Prostate gland (tissue), 2 donors: ENCODE data around the gene LAT. TPM values are rescaled to one million over a fixed set of nuclear protein-coding genes. Genes with fewer than 3 reads are reported as not detected.

Experiments
- DNase-seq: peaks from one replicate; pipeline ENCODE4 v3.0.0-alpha.2; 2019; ENCODE audit warnings: low spot score
- H3K27ac ChIP-seq, 2 donors: fragments of 200-600 bp; sonication (generic); 2 replicates each; pipeline ENCODE4 v1.5.1; 2017 to 2019
- H3K27me3 ChIP-seq: fragments of 200-600 bp; sonication (generic); replicated peaks from 2 replicates; pipeline ENCODE4 v1.5.1; 2019; ENCODE audit not compliant: insufficient read depth
- H3K36me3 ChIP-seq, 2 donors: fragments of 200-600 bp; sonication (generic); 1 replicate in 1 of 2; 2 replicates in 1 of 2; pipeline versions ENCODE4 v1.5.1 to v1.8.1; 2017 to 2019
- H3K4me1 ChIP-seq: fragments of 200-600 bp; sonication (generic); replicated peaks from 2 replicates; pipeline ENCODE4 v1.5.1; 2019
- H3K4me3 ChIP-seq, 2 donors: fragments of 200-600 bp; sonication (generic); 2 replicates each; pipeline ENCODE4 v1.5.1; 2017 to 2019
- H3K9me3 ChIP-seq: fragments of 200-600 bp; sonication (generic); 2 replicates; pipeline ENCODE4 v1.5.1; 2017
- CTCF ChIP-seq, 4 experiments: fragments of 200-600 bp in 2 of 4; fragments of 450-650 bp in 2 of 4; sonication (generic) in 2 of 4; IDR thresholded peaks; 1 replicate in 3 of 4; 2 replicates in 1 of 4; pipeline ENCODE4 v1.5.1; 2016 to 2019; ENCODE audit warnings: antibody characterized with exemption in 4 of 4, mild to moderate bottlenecking in 2 of 4, moderate library complexity in 2 of 4
- POLR2A ChIP-seq: fragments of 450-650 bp; IDR thresholded peaks from one replicate; pipeline ENCODE4 v1.6.1; 2016; ENCODE audit warnings: antibody characterized with exemption, mild to moderate bottlenecking
- POLR2AphosphoS5 ChIP-seq: sonication (generic); formaldehyde crosslinking; IDR thresholded peaks from one replicate; pipeline ENCODE4 v1.6.1; 2017; ENCODE audit warnings: antibody characterized with exemption
- WGBS: methylation state at CpG from one replicate; pipeline ENCODE4 v1.1.5; 2018; 5-methylcytosine and 5-hydroxymethylcytosine counted together
- intact Hi-C: fragments of 100-400 bp; cut with DNase I; formaldehyde crosslinking; loops from one replicate; pipeline ENCODE4 v1.14.2; 2022
- total RNA-seq, 2 donors: library from RNA; depleted of rRNA; stranded (reverse); fragments of >200 nt; gene quantifications; one replicate each; pipeline ENCODE4 v1.1.0, GENCODE V29; 2016

LAT gene
- total RNA-seq, 2 donors from 2014 or later: 4.7 to 5.7 TPM

- H3K27ac ChIP-seq: peak within 1 kb of the TSS; percentile 62 to 76
- no peaks in the 10 kb centered on the region for H3K9me3 ChIP-seq
- H3K4me3 ChIP-seq: peak within 1 kb of the TSS; percentile 73 to 97
- H3K4me1 ChIP-seq: no peaks in the 10 kb centered on the region
- H3K36me3 ChIP-seq: no peaks in the 10 kb centered on the region
- peak; percentile 73 for TF ChIP-seq POLR2A
- TF ChIP-seq CTCF (IDR thresholded peaks at IDR 0.05): peak in 1 of 4 experiments; percentile 2
- peak; percentile 99 for TF ChIP-seq POLR2AphosphoS5
- no peaks in the 10 kb centered on the region for H3K27me3 ChIP-seq
- 1% methylated on average over 78 of the region's 79 CpGs for WGBS
- intact Hi-C loops: no loop called here
- peak; percentile 100 for DNase-seq
Observed at GRCh38 chr16:28950648-28951409, 34.0 kb upstream of the LAT start, which contains the start of gene NFATC2IP. Gene NFATC2IP (plus strand): TSS chr16:28950937. CDS start chr16:28951012, 75 bp downstream.

GRCh38 chr16:28951410-28951943 is 33.4 kb upstream of the LAT start:
- Histone ChIP-seq H3K4me1 (no peaks in the 10 kb centered on the region), H3K9me3 (no peaks in the 10 kb centered on the region), H3K4me3 (peak overlapping the region; percentile 73 to 97), H3K36me3 (peaks cover 0 to under 1% of the 10 kb centered on the region in 2 donors), H3K27ac (peak overlapping the region; percentile 62 to 76), H3K27me3 (no peaks in the 10 kb centered on the region)
- 2% methylated on average over 17 of the region's 17 CpGs for WGBS
- intact Hi-C loops: no loop called here
- no peak for DNase-seq
- TF ChIP-seq POLR2A: no peak

GRCh38 chr16:28958216-28958615 is 26.6 kb upstream of the LAT start:
- WGBS: 98% methylated on average over 9 of the region's 9 CpGs
- peaks cover 0 to 3% of the 10 kb centered on the region in 2 donors for H3K36me3 ChIP-seq
- no peak overlapping the region for H3K4me3 ChIP-seq

GRCh38 chr16:28958836-28959235 is 26.0 kb upstream of the LAT start:
- H3K9me3 ChIP-seq: no peaks in the 10 kb centered on the region
- intact Hi-C loops: no loop called here
- no peak overlapping the region for H3K4me3 ChIP-seq
- no peaks in the 10 kb centered on the region for H3K4me1 ChIP-seq
- no peak for DNase-seq
- H3K27ac ChIP-seq: no peak overlapping the region
- H3K36me3 ChIP-seq: peaks cover 0 to 3% of the 10 kb centered on the region in 2 donors
- TF ChIP-seq CTCF (IDR thresholded peaks at IDR 0.05) (no peak), POLR2A (no peak), POLR2AphosphoS5 (no peak)
- 86% methylated on average over 6 of the region's 6 CpGs for WGBS
- no peaks in the 10 kb centered on the region for H3K27me3 ChIP-seq

More at GRCh38 chr16:28958216-28958615, 26.6 kb upstream of the LAT start:
- H3K4me1 ChIP-seq: no peaks in the 10 kb centered on the region
- no peaks in the 10 kb centered on the region for H3K9me3 ChIP-seq
- intact Hi-C loops: no loop called here
- no peak for DNase-seq
- no peak overlapping the region for H3K27ac ChIP-seq
- H3K27me3 ChIP-seq: no peaks in the 10 kb centered on the region
- TF ChIP-seq POLR2AphosphoS5: no peak
- no peak for TF ChIP-seq POLR2A
- TF ChIP-seq CTCF (IDR thresholded peaks at IDR 0.05): no peak

GRCh38 chr16:28964072-28964471 is 20.8 kb upstream of the LAT start:
- DNase-seq: no peak
- TF ChIP-seq POLR2A: no peak
- TF ChIP-seq POLR2AphosphoS5: no peak
- Histone ChIP-seq H3K4me1 (no peaks in the 10 kb centered on the region), H3K4me3 (no peak overlapping the region), H3K27me3 (no peaks in the 10 kb centered on the region), H3K9me3 (no peaks in the 10 kb centered on the region), H3K27ac (no peak overlapping the region), H3K36me3 (no peaks in the 10 kb centered on the region)
- 92% methylated on average over 3 of the region's 3 CpGs for WGBS
- intact Hi-C loops: no loop called here
